NB4 (cell line): ENCODE data around the gene TAP2.

Source experiments
- DNase-seq: peaks from one replicate; pipeline ENCODE4 v3.0.0; 2010; ENCODE audit warnings: low read depth
- H3K4me3 ChIP-seq: one replicate; pipeline ENCODE4 v1.5.1; 2011; ENCODE audit warnings: mild to moderate bottlenecking, low read depth, low read length, moderate library complexity
- MYC ChIP-seq: IDR thresholded peaks from 2 replicates; pipeline ENCODE4 v1.6.1; 2011; ENCODE audit warnings: low read depth, low read length
- POLR2A ChIP-seq: IDR thresholded peaks from 2 replicates; pipeline ENCODE4 v1.6.1; 2011; ENCODE audit warnings: mild to moderate bottlenecking; ENCODE audit not compliant: insufficient read length; ENCODE audit errors: extremely low read depth
- TF ChIP-seq, protein P1 (sequence below): IDR thresholded peaks from 2 replicates; pipeline ENCODE4 v1.6.1; 2011; ENCODE audit warnings: low read depth, low read length
- TF ChIP-seq, protein P2 (sequence below): IDR thresholded peaks from one replicate; pipeline ENCODE4 v1.5.1; 2012; ENCODE audit warnings: low read depth, low read length

Gene TAP2

DNA sequence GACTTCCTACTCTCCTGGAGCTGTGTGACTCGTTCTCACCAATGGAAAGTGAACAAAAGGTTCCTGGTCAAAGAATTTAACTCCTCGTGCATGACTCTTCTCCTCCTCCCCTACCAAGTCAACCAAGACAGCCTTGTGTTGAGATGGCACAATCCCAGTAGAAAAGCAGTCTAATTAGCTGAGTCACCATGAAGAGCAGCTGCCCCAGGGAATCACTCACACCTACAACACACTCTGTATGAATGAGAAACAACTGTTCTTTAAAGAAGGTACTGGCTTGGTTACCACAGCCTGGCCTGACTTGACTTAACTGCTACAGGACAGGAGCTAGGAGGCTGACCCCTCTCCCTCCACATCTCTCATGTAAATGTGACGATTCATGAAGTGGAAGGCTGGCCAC is 18.8 kb downstream of the TAP2 start:
- peak; percentile 34 for DNase-seq
- TF ChIP-seq, protein P1, sequence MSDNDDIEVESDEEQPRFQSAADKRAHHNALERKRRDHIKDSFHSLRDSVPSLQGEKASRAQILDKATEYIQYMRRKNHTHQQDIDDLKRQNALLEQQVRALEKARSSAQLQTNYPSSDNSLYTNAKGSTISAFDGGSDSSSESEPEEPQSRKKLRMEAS = no peak
- TF ChIP-seq POLR2A = no peak
- no peak for TF ChIP-seq MYC
- TF ChIP-seq, protein P2, sequence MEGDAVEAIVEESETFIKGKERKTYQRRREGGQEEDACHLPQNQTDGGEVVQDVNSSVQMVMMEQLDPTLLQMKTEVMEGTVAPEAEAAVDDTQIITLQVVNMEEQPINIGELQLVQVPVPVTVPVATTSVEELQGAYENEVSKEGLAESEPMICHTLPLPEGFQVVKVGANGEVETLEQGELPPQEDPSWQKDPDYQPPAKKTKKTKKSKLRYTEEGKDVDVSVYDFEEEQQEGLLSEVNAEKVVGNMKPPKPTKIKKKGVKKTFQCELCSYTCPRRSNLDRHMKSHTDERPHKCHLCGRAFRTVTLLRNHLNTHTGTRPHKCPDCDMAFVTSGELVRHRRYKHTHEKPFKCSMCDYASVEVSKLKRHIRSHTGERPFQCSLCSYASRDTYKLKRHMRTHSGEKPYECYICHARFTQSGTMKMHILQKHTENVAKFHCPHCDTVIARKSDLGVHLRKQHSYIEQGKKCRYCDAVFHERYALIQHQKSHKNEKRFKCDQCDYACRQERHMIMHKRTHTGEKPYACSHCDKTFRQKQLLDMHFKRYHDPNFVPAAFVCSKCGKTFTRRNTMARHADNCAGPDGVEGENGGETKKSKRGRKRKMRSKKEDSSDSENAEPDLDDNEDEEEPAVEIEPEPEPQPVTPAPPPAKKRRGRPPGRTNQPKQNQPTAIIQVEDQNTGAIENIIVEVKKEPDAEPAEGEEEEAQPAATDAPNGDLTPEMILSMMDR = no peak
- H3K4me3 ChIP-seq = no peak overlapping the region

DNA sequence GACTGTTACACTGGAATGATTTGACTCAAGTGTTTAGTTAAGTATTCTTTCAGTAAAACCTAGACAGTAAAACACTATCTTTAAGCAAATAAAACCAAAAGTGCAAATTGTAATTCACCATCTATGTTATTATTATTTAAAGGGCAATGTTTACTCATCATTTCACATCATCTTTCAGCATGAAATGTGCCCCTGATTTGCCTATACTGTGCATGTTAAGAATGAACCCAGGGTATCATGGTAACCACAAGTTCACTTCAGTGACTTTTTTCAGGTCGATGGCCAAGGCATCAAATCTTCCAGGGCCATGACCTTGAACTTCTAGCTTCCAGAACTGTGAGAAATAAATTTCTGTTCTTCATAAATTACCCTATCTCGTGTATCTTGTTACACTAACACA is 19.7 kb downstream of the TAP2 start:
- DNase-seq = no peak
- no peak overlapping the region for H3K4me3 ChIP-seq
- TF ChIP-seq POLR2A (no peak), MYC (no peak)

DNA sequence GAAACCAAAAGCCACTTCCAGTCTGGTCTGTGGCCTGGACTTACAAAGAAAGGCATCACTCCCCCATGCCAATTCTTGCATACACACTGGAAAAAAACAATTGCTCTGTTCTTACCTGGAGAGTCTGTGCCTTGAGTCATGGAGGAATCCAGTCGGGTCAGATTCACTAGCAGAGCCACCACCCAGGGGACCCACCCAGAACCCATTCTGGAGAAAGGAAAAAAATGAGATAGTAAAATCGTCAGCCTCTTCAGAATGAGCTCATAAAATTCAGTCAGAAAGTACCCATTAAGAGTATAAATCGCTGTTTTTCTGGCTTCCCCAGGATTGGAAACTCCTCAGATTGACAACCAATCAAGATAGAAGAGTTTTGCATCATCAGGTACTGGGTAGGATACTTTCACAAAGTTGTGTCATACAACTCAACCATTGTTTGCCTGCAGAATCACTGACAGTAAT is 21.8 kb downstream of the TAP2 start, which contains the start of gene HLA-DOB:
Gene HLA-DOB (minus strand): TSS at position 257 of the 459 bp plus-strand sequence. CDS start 51 bp downstream, at position 206.
- H3K4me3 ChIP-seq = no peak within 1 kb of the TSS
- DNase-seq = no peak
- TF ChIP-seq, protein P1 = no peak
- TF ChIP-seq, protein P2 = no peak
- TF ChIP-seq MYC (no peak), POLR2A (no peak)

DNA sequence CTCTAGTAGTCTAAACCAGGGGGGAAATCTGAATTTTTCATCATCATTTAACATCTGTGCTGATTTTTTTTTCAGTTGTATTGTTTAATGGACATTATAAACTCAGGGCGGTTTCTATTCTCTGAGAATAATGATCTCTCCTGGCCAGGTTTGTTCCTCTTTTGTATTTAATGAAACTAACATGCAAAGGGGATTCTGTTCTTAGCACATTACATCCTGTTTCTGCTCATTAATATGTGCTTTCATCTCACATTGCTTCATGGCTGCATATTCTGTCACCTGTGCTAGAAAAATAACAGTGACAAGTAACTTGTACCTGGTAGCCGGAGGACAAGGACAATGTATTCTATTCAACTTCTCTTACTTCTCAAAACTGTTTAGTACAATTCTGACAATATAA is 22.5 kb downstream of the TAP2 start:
- TF ChIP-seq, protein P2 = no peak
- no peak for TF ChIP-seq MYC
- TF ChIP-seq, protein P1 = no peak
- no peak for DNase-seq
- no peak overlapping the region for H3K4me3 ChIP-seq

DNA sequence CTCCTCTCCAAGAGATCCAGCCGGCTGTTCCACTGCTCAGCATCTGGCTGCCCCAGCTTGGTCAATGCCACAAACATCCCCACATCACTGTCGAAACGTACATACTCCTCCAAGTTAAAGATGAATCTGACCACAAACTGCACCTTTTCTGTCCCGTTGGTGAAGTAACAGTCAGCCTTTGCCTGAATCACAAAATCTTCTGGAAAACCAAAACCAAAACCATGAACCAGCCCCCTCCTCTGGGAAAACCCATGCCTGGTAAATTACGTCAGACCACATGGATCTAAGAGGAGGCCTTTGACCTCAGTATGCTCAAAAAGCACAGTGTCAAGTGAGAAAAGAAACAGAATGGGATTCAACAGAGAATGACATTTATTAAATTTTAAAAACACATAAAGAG is 23.4 kb downstream of the TAP2 start:
- TF ChIP-seq POLR2A (no peak), MYC (no peak)
- TF ChIP-seq, protein P1 = no peak
- TF ChIP-seq, protein P2 = no peak

DNA sequence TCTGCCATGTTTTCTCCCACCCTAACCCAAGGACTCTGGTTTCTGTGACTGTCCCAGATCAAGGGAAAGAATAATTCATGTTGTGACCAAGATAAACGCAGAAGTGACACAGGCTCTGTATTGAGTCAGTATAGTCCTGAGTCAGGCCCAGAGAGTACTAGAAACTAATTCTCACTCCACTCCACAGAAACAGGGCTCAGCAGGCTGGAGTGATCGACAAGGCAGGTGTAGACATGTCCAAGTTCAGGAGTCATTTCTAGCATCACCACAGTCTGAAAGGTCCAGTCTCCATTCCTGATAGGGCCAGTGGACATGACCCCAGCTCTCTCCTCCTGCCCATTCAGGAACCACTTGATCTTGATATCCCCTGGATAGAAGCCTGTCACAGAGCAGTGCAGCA is 24.4 kb downstream of the TAP2 start:
- no peak overlapping the region for H3K4me3 ChIP-seq
- DNase-seq = no peak
- TF ChIP-seq, protein P2 = no peak
- no peak for TF ChIP-seq MYC
- TF ChIP-seq, protein P1 = no peak
- TF ChIP-seq POLR2A = no peak

More for the DNA sequence above, 23.4 kb downstream of the TAP2 start:
- no peak for DNase-seq
- no peak overlapping the region for H3K4me3 ChIP-seq
